ENCODE measurements around the gene ZNF486.
"Not testable (repeated sequence)": the region's sequence is repeated elsewhere in the genome, so short reads cannot be mapped to it uniquely, and the experiment has no call there.

ZNF486 gene

GRCh38 chr19:20235156-20235555 lies 68.1 kb downstream of the ZNF486 start:
- DNase-seq = no peak

GRCh38 chr19:20237773-20238623 lies 71.0 kb downstream of the ZNF486 start:
- peak; percentile 58 to 78 (median 64) for DNase-seq

- DNase-seq = no peak
Measured at GRCh38 chr19:20243629-20244028, 76.6 kb downstream of the ZNF486 start.

GRCh38 chr19:20244356-20244755 lies 77.3 kb downstream of the ZNF486 start:
- no peak for DNase-seq

GRCh38 chr19:20245309-20245708 lies 78.3 kb downstream of the ZNF486 start:
- no peak for DNase-seq

GRCh38 chr19:20247016-20247683 lies 80.1 kb downstream of the ZNF486 start:
- peak in 1 of 4 experiments; percentile 3 for DNase-seq

GRCh38 chr19:20248258-20248657 lies 81.2 kb downstream of the ZNF486 start:
- not testable (repeated sequence) for DNase-seq

All from activated CD4-positive, CD25-positive, alpha-beta regulatory T cell (primary cell).